HG03066 (cell line): ENCODE data around the gene MVB12B.
"Not testable (repeated sequence)": the region's sequence is repeated elsewhere in the genome, so short reads cannot be mapped to it uniquely, and the experiment has no call there.

Experiments used
- ATAC-seq: cut with Tn5 transposase; IDR thresholded peaks from one replicate; pipeline ENCODE4 v1.9.1; 2021; ENCODE audit warnings: low read depth; ENCODE audit not compliant: unreplicated experiment

MVB12B gene

DNA sequence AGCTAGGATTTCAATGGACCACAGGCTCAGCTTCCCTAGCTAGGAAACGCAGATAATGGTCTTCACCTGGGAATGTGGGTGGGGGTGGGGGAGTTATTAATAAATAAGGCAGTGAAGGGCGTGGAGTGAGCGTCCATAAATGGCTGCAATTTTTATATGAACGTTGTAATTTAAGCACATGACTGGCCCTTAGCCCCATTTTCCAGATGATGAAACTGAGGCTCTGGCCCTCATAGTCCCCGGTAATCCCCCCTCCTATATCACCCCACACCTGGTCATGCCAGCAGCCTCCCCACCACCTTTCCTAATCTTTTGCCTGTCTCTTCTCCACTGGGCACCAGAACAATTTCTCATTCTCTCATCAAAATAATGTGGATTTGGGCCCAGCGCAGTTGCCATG lies 225.2 kb downstream of the MVB12B start:
- ATAC-seq, result no peak

DNA sequence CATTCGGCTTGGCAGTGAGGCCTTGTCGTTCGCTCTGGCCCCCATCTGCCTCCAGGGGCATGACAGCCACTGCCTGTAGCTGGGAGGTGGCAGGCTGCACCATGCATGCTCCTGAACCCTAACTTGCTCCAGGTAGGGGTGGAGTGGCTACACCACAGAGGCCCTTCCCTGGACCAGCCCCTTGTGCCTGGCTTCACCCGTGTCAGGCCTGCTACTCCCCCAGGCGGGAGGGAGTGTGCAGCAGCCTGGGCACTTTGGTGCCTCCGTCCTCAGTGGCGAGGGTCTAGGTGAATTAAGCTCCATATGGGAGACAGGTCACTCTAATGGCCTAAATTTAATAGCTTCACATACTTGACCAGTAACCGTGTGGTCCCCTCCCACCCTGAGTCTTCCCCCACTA lies 227.7 kb downstream of the MVB12B start:
- ATAC-seq, result no peak

DNA sequence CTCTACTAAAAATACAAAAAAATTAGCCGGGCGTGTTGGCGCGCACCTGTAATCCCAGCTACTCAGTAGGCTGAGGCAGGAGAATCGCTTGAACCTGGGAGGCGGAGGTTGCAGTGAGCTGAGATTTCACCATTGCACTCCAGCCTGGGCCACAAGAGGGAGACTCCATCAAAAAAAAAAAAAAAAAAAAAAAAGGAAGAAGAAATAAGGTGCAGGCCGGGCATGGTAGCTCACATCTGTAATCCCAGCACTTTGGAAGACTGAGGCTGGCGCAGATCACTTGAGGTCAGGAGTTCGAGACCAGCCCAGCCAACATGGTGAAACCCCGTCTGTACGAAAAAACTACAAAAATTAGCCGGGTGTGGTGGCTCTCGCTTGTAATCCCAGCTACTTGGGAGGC lies 228.8 kb downstream of the MVB12B start:
- ATAC-seq, result not testable (repeated sequence)
